ENCODE measurements around the gene PLA2G12B. TPM values are rescaled to one million over a fixed set of nuclear protein-coding genes. Genes with fewer than 3 reads are reported as not detected.
"Not testable (repeated sequence)": the region's sequence is repeated elsewhere in the genome, so short reads cannot be mapped to it uniquely, and the experiment has no call there.

Gene PLA2G12B
- total RNA-seq, 1 experiment from 2014 or later: not detected

DNA sequence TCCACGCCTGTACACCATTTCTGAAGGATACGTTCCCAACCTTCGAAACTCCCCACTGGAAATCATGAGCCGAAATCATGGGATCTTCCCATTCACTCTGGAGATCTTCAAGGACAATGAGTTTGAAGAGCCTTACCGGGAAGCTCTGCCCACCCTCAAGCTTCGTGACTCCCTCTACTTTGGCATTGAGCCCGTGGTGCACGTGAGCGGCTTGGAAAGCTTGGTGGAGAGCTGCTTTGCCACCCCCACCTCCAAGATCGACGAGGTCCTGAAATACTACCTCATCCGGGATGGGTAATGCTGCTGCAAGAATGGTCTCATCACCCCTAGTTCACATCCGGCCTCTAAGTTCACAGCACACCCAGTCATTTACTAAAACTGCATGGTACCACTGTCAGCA, 30.3 kb downstream of the PLA2G12B start:
- H3K27ac Mint-ChIP-seq (ENCODE audit: unreplicated experiment): no peak overlapping the region
- peaks cover 6% of the 10 kb centered on the region for H3K9me3 Mint-ChIP-seq (ENCODE audit: low read depth, unreplicated experiment)
- intact Hi-C loops (cut with micrococcal nuclease; ENCODE audit: unreplicated experiment): no loop called here
- no peaks in the 10 kb centered on the region for H3K36me3 Mint-ChIP-seq (ENCODE audit: insufficient read depth, unreplicated experiment)
- CTCF ChIA-PET: no interaction called here
- H3K4me3 Mint-ChIP-seq (ENCODE audit: low read depth, unreplicated experiment): no peak overlapping the region
- BruUV-seq (replicated peaks): no TSS peak
- no peaks in the 10 kb centered on the region for H3K4me1 Mint-ChIP-seq (ENCODE audit: low read depth, unreplicated experiment)
- H3K27me3 Mint-ChIP-seq (ENCODE audit: unreplicated experiment): no peaks in the 10 kb centered on the region
- no peak for DNase-seq
- TF ChIP-seq, protein P1, sequence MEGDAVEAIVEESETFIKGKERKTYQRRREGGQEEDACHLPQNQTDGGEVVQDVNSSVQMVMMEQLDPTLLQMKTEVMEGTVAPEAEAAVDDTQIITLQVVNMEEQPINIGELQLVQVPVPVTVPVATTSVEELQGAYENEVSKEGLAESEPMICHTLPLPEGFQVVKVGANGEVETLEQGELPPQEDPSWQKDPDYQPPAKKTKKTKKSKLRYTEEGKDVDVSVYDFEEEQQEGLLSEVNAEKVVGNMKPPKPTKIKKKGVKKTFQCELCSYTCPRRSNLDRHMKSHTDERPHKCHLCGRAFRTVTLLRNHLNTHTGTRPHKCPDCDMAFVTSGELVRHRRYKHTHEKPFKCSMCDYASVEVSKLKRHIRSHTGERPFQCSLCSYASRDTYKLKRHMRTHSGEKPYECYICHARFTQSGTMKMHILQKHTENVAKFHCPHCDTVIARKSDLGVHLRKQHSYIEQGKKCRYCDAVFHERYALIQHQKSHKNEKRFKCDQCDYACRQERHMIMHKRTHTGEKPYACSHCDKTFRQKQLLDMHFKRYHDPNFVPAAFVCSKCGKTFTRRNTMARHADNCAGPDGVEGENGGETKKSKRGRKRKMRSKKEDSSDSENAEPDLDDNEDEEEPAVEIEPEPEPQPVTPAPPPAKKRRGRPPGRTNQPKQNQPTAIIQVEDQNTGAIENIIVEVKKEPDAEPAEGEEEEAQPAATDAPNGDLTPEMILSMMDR (IDR thresholded peaks at IDR 0.05; ENCODE audit: unreplicated experiment): no peak

DNA sequence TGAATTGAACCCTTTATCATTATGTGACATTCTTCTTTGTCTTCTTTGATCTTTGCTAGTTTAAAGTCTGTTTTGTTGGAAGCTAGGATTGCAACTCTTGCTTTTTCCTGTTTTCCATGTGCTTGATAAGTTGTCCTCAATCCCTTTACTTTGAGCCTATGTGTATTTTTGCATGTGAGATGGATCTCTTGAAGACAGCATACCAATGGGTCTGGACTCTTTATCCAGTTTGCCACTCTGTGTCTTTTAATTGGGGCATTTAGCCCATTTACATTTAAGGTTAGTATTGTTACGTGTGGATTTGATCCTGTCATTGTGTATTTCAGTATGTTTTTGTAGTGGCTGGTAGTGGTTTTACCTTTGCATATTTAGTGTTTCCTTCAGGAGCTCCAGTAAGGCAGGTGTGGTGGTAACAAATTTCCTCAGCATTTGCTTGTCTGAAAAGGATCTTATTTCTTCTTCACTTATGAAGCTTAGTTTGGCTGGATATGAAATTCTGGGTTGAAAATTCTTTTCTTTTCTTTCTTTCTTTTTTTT, 33.4 kb downstream of the PLA2G12B start:
- intact Hi-C loops (cut with micrococcal nuclease; ENCODE audit: unreplicated experiment); H3K36me3 Mint-ChIP-seq (ENCODE audit: insufficient read depth, unreplicated experiment); H3K9me3 Mint-ChIP-seq (ENCODE audit: low read depth, unreplicated experiment); BruUV-seq (replicated peaks); DNase-seq; H3K4me1 Mint-ChIP-seq (ENCODE audit: low read depth, unreplicated experiment); H3K27me3 Mint-ChIP-seq (ENCODE audit: unreplicated experiment); H3K4me3 Mint-ChIP-seq (ENCODE audit: low read depth, unreplicated experiment); H3K27ac Mint-ChIP-seq (ENCODE audit: unreplicated experiment): not testable (repeated sequence)
- CTCF ChIA-PET: interaction anchor here (0.6 to 0.7 kb wide), 2 partner anchors 20 to 126 kb away, joined by 3 to 5 read pairs; no protein-coding TSS in a partner anchor

- intact Hi-C loops (cut with micrococcal nuclease; ENCODE audit: unreplicated experiment): no loop called here
- H3K4me3 Mint-ChIP-seq (ENCODE audit: low read depth, unreplicated experiment): no peak overlapping the region
- DNase-seq: no peak
- peaks cover 6% of the 10 kb centered on the region for H3K9me3 Mint-ChIP-seq (ENCODE audit: low read depth, unreplicated experiment)
- no peaks in the 10 kb centered on the region for H3K27me3 Mint-ChIP-seq (ENCODE audit: unreplicated experiment)
- H3K27ac Mint-ChIP-seq (ENCODE audit: unreplicated experiment): no peak overlapping the region
- BruUV-seq (replicated peaks): no TSS peak
- CTCF ChIA-PET: no interaction called here
- TF ChIP-seq, protein P1 (IDR thresholded peaks at IDR 0.05; ENCODE audit: unreplicated experiment): no peak
- H3K36me3 Mint-ChIP-seq (ENCODE audit: insufficient read depth, unreplicated experiment): no peaks in the 10 kb centered on the region
- H3K4me1 Mint-ChIP-seq (ENCODE audit: low read depth, unreplicated experiment): no peaks in the 10 kb centered on the region
Observed at GRCh38 chr10:72918352-72918751, 36.3 kb downstream of the PLA2G12B start.

DNA sequence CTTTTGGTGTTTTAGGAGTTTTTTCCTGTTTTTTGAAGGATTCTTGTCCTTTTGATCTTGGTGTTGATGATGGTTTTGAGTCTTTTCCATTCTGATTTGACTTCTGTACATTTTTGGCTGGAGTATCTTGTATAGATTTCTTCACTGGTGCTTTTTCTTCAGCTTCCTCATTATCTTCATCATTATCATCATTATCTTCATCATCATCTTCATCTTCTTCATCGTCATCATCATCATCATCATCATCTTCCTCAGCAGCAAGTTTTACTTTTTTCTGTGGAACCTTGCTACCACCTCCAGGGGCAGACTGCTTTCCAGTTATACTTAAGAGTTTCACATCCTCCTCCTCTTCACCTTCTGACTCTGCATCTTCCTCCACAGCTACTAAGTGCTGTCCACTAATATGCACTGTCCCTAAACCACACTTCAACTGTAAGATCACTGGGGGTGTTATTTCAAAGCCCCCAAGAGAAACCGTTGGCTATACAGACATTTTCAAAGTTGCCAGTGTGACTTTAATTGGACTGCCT, 36.7 kb downstream of the PLA2G12B start:
- not testable (repeated sequence) for BruUV-seq (replicated peaks); H3K4me1 Mint-ChIP-seq (ENCODE audit: low read depth, unreplicated experiment); H3K9me3 Mint-ChIP-seq (ENCODE audit: low read depth, unreplicated experiment)

DNA sequence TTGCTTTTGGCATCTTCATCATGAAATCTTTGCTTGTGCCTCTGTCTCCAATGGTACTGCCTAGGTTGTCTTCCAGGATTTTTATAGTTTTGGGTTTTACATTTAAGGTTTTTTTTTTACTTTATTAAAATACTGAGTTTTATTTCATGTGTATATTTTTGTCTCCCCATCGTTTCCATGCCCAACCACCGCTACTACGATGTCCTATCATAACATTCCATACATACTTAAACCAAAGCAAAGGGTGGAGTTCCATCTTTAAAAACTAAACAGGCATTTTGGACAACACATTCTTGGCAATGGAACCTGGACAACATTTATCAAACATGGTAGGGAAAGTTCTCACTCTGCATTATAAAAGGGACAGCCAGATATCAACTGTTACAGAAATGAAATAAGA, 37.4 kb downstream of the PLA2G12B start:
- BruUV-seq (replicated peaks); H3K27me3 Mint-ChIP-seq (ENCODE audit: unreplicated experiment); H3K4me3 Mint-ChIP-seq (ENCODE audit: low read depth, unreplicated experiment); H3K9me3 Mint-ChIP-seq (ENCODE audit: low read depth, unreplicated experiment); H3K4me1 Mint-ChIP-seq (ENCODE audit: low read depth, unreplicated experiment); intact Hi-C loops (cut with micrococcal nuclease; ENCODE audit: unreplicated experiment); H3K36me3 Mint-ChIP-seq (ENCODE audit: insufficient read depth, unreplicated experiment); CTCF ChIA-PET; DNase-seq; H3K27ac Mint-ChIP-seq (ENCODE audit: unreplicated experiment): not testable (repeated sequence)

More for the DNA sequence above, 36.7 kb downstream of the PLA2G12B start:
- DNase-seq; H3K4me3 Mint-ChIP-seq (ENCODE audit: low read depth, unreplicated experiment); intact Hi-C loops (cut with micrococcal nuclease; ENCODE audit: unreplicated experiment); H3K36me3 Mint-ChIP-seq (ENCODE audit: insufficient read depth, unreplicated experiment); CTCF ChIA-PET; H3K27ac Mint-ChIP-seq (ENCODE audit: unreplicated experiment); H3K27me3 Mint-ChIP-seq (ENCODE audit: unreplicated experiment): not testable (repeated sequence)

GRCh38 chr10:72913287-72913686, 41.3 kb downstream of the PLA2G12B start:
- Mint-ChIP-seq H3K4me1 (ENCODE audit: low read depth, unreplicated experiment) (no peaks in the 10 kb centered on the region), H3K27me3 (ENCODE audit: unreplicated experiment) (no peaks in the 10 kb centered on the region), H3K36me3 (ENCODE audit: insufficient read depth, unreplicated experiment) (no peaks in the 10 kb centered on the region), H3K4me3 (ENCODE audit: low read depth, unreplicated experiment) (no peak overlapping the region), H3K27ac (ENCODE audit: unreplicated experiment) (no peak overlapping the region), H3K9me3 (ENCODE audit: low read depth, unreplicated experiment) (peaks cover 2% of the 10 kb centered on the region)
- no peak for DNase-seq
- CTCF ChIA-PET: no interaction called here
- no TSS peak for BruUV-seq (replicated peaks)
- intact Hi-C loops (cut with micrococcal nuclease; ENCODE audit: unreplicated experiment): no loop called here
- TF ChIP-seq, protein P1 (IDR thresholded peaks at IDR 0.05; ENCODE audit: unreplicated experiment): no peak
